Stimulated activated CD4-positive, alpha-beta T cell treated with anti-CD3 and anti-CD28 coated beads, Interleukin-2, amount 100 ng/mL, for 48 hours (primary cell): Measurements from ENCODE around the gene MORC3.
"Not testable (repeated sequence)": the region's sequence is repeated elsewhere in the genome, so short reads cannot be mapped to it uniquely, and the experiment has no call there.

Experiments used
- DNase-seq, 2 donors: peaks; one replicate each; pipeline ENCODE4 v3.0.0-alpha.2; 2020

MORC3 gene

GRCh38 chr21:36319767-36320420 lies at the start of gene MORC3:
Gene MORC3 (plus strand): TSS chr21:36320197. CDS start chr21:36320265, 68 bp downstream.
- DNase-seq: peak; percentile 98

GRCh38 chr21:36270786-36271695 lies 49.0 kb upstream of the MORC3 start:
- DNase-seq: not testable (repeated sequence)

GRCh38 chr21:36274128-36274527 lies 45.9 kb upstream of the MORC3 start:
- DNase-seq: no peak

GRCh38 chr21:36282568-36283230 lies 37.3 kb upstream of the MORC3 start:
- DNase-seq: no peak

- DNase-seq: not testable (repeated sequence)
These were observed 36.8 kb upstream of the MORC3 start for GRCh38 chr21:36283231-36283622.

- DNase-seq: no peak
These were observed 31.2 kb upstream of the MORC3 start for GRCh38 chr21:36288651-36289243.

- DNase-seq: no peak
These were observed 28.5 kb upstream of the MORC3 start for GRCh38 chr21:36291509-36291908.

GRCh38 chr21:36297406-36297937 lies 22.5 kb upstream of the MORC3 start:
- no peak for DNase-seq

- DNase-seq: peak; percentile 36 to 48
These were observed 21.9 kb upstream of the MORC3 start for GRCh38 chr21:36297938-36298572.

GRCh38 chr21:36306872-36307534 lies 13.0 kb upstream of the MORC3 start:
- DNase-seq: no peak

GRCh38 chr21:36310016-36310415 lies 10.0 kb upstream of the MORC3 start:
- no peak for DNase-seq

- DNase-seq: not testable (repeated sequence)
These were observed 6.6 kb upstream of the MORC3 start for GRCh38 chr21:36313446-36313845.

- not testable (repeated sequence) for DNase-seq
These were observed 4.0 kb upstream of the MORC3 start for GRCh38 chr21:36316045-36316444.

GRCh38 chr21:36316872-36317484 lies 3.0 kb upstream of the MORC3 start:
- no peak for DNase-seq

- not testable (repeated sequence) for DNase-seq
These were observed 611 bp upstream of the MORC3 start for GRCh38 chr21:36319406-36319766.

- peak; percentile 62 to 63 for DNase-seq
These were observed 676 bp downstream of the MORC3 start for GRCh38 chr21:36320421-36321324.

GRCh38 chr21:36321325-36322082 lies 1.5 kb downstream of the MORC3 start:
- no peak for DNase-seq

- no peak for DNase-seq
These were observed 2.1 kb downstream of the MORC3 start for GRCh38 chr21:36322083-36322424.

GRCh38 chr21:36323032-36323431 lies 3.0 kb downstream of the MORC3 start:
- DNase-seq: no peak
